Tibial artery (tissue), 4 donors: ENCODE measurements around the gene LBH.

Experiments used
- DNase-seq, 2 donors: peaks; one replicate each; pipeline ENCODE4 v3.0.0-alpha.2; 2019
- H3K27ac ChIP-seq, 2 donors: fragments of 200-600 bp; sonication (generic) in 1 of 2; 1 replicate in 1 of 2; 2 replicates in 1 of 2; pipeline ENCODE4 v1.5.1; 2018 to 2019; ENCODE audit warnings: mild to moderate bottlenecking in 1 of 2
- H3K27me3 ChIP-seq, 2 donors: fragments of 200-600 bp; sonication (generic) in 1 of 2; one replicate each; pipeline versions ENCODE4 v1.5.1 to v1.6.0; 2016 to 2019
- H3K36me3 ChIP-seq, 3 donors: fragments of 200-600 bp; sonication (generic) in 2 of 3; one replicate each; pipeline ENCODE4 v1.5.1; 2016 to 2019; ENCODE audit warnings: mild to moderate bottlenecking in 2 of 3
- H3K4me1 ChIP-seq, 4 donors: fragments of 200-600 bp; sonication (generic) in 2 of 4; 1 replicate in 3 of 4; 2 replicates in 1 of 4; pipeline ENCODE4 v1.5.1; 2016 to 2019
- H3K4me3 ChIP-seq, 2 donors: fragments of 200-600 bp; sonication (generic) in 1 of 2; 1 replicate in 1 of 2; 2 replicates in 1 of 2; pipeline ENCODE4 v1.5.1; 2018 to 2019; ENCODE audit warnings: mild to moderate bottlenecking in 2 of 2
- H3K9me3 ChIP-seq, 3 donors: fragments of 200-600 bp; sonication (generic) in 1 of 3; one replicate each; pipeline ENCODE4 v1.5.1; 2016 to 2019
- CTCF ChIP-seq, 2 experiments: fragments of 200-600 bp in 1 of 2; fragments of 450-650 bp in 1 of 2; IDR thresholded peaks; one replicate each; pipeline ENCODE4 v1.5.1; 2017 to 2019; ENCODE audit warnings: antibody characterized with exemption in 2 of 2, mild to moderate bottlenecking in 1 of 2, moderate library complexity in 1 of 2
- intact Hi-C: fragments of 100-400 bp; cut with DNase I; formaldehyde crosslinking; loops from one replicate; pipeline ENCODE4 v1.15.0; 2023; ENCODE audit warnings: low total_unique reads

The LBH gene

GRCh38 chr2:30216157-30216556 is 15.2 kb upstream of the LBH start:
- intact Hi-C loops: no loop called here
- no peak overlapping the region for H3K27ac ChIP-seq
- TF ChIP-seq CTCF (IDR thresholded peaks at IDR 0.05): no peak
- no peak for DNase-seq
- no peaks in the 10 kb centered on the region for H3K27me3 ChIP-seq
- no peaks in the 10 kb centered on the region for H3K9me3 ChIP-seq
- no peak overlapping the region for H3K4me3 ChIP-seq
- peaks cover 0 to 27% (median 16%) of the 10 kb centered on the region in 4 donors for H3K4me1 ChIP-seq
- no peaks in the 10 kb centered on the region for H3K36me3 ChIP-seq

GRCh38 chr2:30217644-30218337 is 13.5 kb upstream of the LBH start:
- intact Hi-C loops: no loop called here
- Histone ChIP-seq H3K4me3 (no peak overlapping the region), H3K4me1 (peaks cover 0 to 27% (median 16%) of the 10 kb centered on the region in 4 donors), H3K27me3 (no peaks in the 10 kb centered on the region), H3K36me3 (no peaks in the 10 kb centered on the region), H3K9me3 (no peaks in the 10 kb centered on the region), H3K27ac (peak overlapping the region; percentile 60 to 65)
- DNase-seq: peak in 1 of 2 donors; percentile 89
- TF ChIP-seq CTCF (IDR thresholded peaks at IDR 0.05): no peak

DNA sequence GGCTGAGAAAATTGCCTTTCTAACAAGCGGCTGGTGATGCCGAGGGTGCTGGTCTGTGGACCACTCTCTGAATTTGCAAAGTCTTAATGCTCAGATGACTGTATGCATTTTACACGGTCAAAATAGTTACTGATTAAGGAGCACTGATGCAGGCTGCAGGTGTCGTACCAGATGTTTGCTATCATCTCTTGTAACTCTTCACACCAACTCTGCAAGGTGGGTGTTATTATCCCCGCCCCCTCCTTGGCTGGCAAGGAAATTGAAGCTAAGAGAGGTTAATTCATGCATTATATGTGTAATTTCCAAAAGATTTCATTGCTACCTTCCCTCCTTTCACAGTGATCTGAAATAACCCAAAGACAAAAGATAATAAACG is 13.0 kb upstream of the LBH start:
- no peak overlapping the region for H3K4me3 ChIP-seq
- no peaks in the 10 kb centered on the region for H3K9me3 ChIP-seq
- intact Hi-C loops: no loop called here
- H3K27ac ChIP-seq: peak overlapping the region; percentile 60 to 65
- TF ChIP-seq CTCF (IDR thresholded peaks at IDR 0.05): no peak
- no peaks in the 10 kb centered on the region for H3K27me3 ChIP-seq
- DNase-seq: no peak
- peaks cover 0 to 27% (median 16%) of the 10 kb centered on the region in 4 donors for H3K4me1 ChIP-seq
- no peaks in the 10 kb centered on the region for H3K36me3 ChIP-seq

DNA sequence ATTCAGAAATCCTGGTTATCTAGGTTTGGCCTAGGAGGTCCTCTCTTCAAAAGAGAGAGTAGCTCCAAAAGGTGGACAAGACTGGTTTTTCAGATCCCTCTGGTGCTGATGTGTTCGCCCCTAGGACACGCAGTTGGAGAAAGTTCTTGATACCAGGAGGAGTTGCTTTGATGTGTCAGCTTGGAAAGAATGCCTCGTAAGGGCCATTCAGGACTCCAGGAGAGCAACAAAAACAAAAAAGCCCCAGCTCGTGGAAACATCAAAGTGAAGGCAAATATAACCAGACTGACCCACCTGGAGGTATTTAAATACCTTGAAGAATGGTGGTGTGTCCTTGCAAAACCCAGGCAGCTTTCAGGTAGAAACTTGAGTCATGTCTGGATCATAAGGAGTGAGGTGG is 12.5 kb upstream of the LBH start:
- Histone ChIP-seq H3K27me3 (no peaks in the 10 kb centered on the region), H3K36me3 (no peaks in the 10 kb centered on the region), H3K9me3 (no peaks in the 10 kb centered on the region), H3K4me3 (no peak overlapping the region), H3K27ac (peak overlapping the region; percentile 2 to 65), H3K4me1 (peaks cover 0 to 27% (median 16%) of the 10 kb centered on the region in 4 donors)
- no peak for TF ChIP-seq CTCF (IDR thresholded peaks at IDR 0.05)
- DNase-seq: no peak
- intact Hi-C loops: no loop called here

DNA sequence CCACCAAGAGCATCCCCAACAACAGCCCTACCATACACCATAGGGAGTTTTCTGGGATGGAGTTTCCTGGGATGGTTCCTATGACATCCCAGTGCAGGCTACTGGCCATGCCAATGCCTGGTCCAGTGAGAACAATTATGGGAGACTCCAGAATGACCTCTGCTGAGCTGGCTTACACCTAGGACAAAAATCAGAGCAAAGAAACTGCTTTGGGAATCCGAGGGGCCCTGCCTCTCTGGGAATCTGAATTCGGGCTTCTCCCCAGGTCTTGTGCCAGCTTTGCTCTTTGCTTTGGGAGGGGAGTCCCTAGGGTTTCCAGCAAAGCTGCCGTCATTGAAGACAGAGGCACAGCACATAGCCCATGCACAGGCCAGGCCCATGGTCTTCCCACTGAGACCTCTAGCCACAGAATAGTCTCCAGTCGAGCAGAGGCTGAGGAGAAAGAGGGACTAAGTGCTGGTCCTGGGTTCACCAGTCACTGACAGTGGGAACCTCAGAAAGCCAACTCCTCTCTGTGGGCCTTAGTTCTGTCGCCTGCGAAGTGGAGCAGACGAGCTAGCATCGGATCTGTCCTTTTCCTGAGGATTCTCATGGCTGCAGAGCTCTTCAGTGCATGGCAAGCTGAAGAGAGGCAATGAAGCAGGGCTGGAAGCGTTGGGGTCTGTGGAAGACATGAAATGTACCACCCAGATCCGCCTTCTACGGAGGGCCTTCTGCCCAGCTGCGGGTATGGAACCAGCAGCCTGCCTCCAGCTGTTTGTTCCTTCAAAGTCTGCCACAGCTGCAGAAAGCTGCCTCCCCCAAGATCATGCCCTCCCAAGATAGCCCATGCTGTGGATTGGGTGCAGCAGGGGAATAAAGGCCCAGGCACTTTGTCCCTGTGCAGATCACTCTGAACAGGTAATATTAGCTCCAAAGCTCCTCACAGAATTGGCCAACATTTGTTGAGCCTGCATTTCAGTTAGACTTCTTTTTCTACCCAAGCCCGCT is 11.2 kb upstream of the LBH start:
- Histone ChIP-seq H3K4me1 (peaks cover 0 to 35% (median 20%) of the 10 kb centered on the region in 4 donors), H3K4me3 (no peak overlapping the region), H3K27me3 (no peaks in the 10 kb centered on the region), H3K9me3 (no peaks in the 10 kb centered on the region), H3K27ac (no peak overlapping the region), H3K36me3 (no peaks in the 10 kb centered on the region)
- no peak for TF ChIP-seq CTCF (IDR thresholded peaks at IDR 0.05)
- intact Hi-C loops: loop anchor here (10.0 kb wide), 1 partner anchor 145 kb away; no protein-coding TSS in a partner anchor
- DNase-seq: no peak
